SH-SY5Y (cell line): ENCODE data around the gene STX4.

Source experiments
- GATA2 ChIP-seq: IDR thresholded peaks from 2 replicates; pipeline ENCODE4 v1.6.1; 2011; ENCODE audit warnings: mild to moderate bottlenecking, low read depth, low read length
- GATA3 ChIP-seq: IDR thresholded peaks from 2 replicates; pipeline ENCODE4 v1.6.1; 2011; ENCODE audit warnings: low read depth, mild to moderate bottlenecking, low read length, moderate library complexity

The STX4 gene

GRCh38 chr16:31063843-31064611, 30.7 kb downstream of the STX4 start:
- TF ChIP-seq GATA2 (no peak), GATA3 (no peak)

- TF ChIP-seq GATA3 (no peak), GATA2 (no peak)
These were observed 31.6 kb downstream of the STX4 start for GRCh38 chr16:31064882-31065461.

GRCh38 chr16:31067342-31067741, 34.0 kb downstream of the STX4 start:
- no peak for TF ChIP-seq GATA2
- TF ChIP-seq GATA3 = no peak

GRCh38 chr16:31071861-31072260, 38.5 kb downstream of the STX4 start:
- TF ChIP-seq GATA2 (no peak), GATA3 (no peak)

- TF ChIP-seq GATA2 (no peak), GATA3 (no peak)
These were observed 39.3 kb downstream of the STX4 start for GRCh38 chr16:31072540-31073141.

- TF ChIP-seq GATA2 (no peak), GATA3 (no peak)
These were observed 40.0 kb downstream of the STX4 start for GRCh38 chr16:31073142-31073969.

- TF ChIP-seq GATA3 (no peak), GATA2 (no peak)
These were observed 40.8 kb downstream of the STX4 start, which contains the start of the genes ZNF646 and ZNF668 for GRCh38 chr16:31073970-31074813. Gene ZNF646, plus strand, starts transcription at chr16:31074422. Its CDS starts 1,903 bp downstream, at chr16:31076325. Gene ZNF668, minus strand, starts transcription at chr16:31074240. Its CDS starts 9,781 bp downstream, at chr16:31064459.

GRCh38 chr16:31074814-31075183, 41.4 kb downstream of the STX4 start:
- TF ChIP-seq GATA3 = no peak
- no peak for TF ChIP-seq GATA2

- TF ChIP-seq GATA2 = no peak
- no peak for TF ChIP-seq GATA3
These were observed 43.0 kb downstream of the STX4 start for GRCh38 chr16:31076319-31076718.

GRCh38 chr16:31077024-31077423, 43.7 kb downstream of the STX4 start:
- TF ChIP-seq GATA3 (no peak), GATA2 (no peak)

GRCh38 chr16:31077592-31078396, 44.4 kb downstream of the STX4 start:
- no peak for TF ChIP-seq GATA2
- TF ChIP-seq GATA3 = no peak

- no peak for TF ChIP-seq GATA3
- no peak for TF ChIP-seq GATA2
These were observed 45.4 kb downstream of the STX4 start for GRCh38 chr16:31078597-31079341.
